Bronchial epithelial cell (primary cell): Measurements from ENCODE around the gene DSG4. TPM values are rescaled to one million over a fixed set of nuclear protein-coding genes. Genes with fewer than 3 reads are reported as not detected.

ENCODE experiments used
- DNase-seq: peaks from one replicate; pipeline ENCODE4 v3.0.0-alpha.2; 2010; ENCODE audit warnings: low read depth
- FAIRE-seq: peaks from 2 replicates; lab custom pipeline; 2011; peaks lifted over from hg19 to GRCh38; lab: Jason Lieb, UNC
- H3K27me3 ChIP-seq: 2 replicates; pipeline ENCODE4 v1.5.1; 2011; ENCODE audit warnings: low read length; ENCODE audit not compliant: control insufficient read depth, insufficient read depth
- H3K36me3 ChIP-seq: 2 replicates; pipeline ENCODE4 v1.5.1; 2011; ENCODE audit warnings: low read length; ENCODE audit not compliant: control insufficient read depth, insufficient read depth
- H3K4me3 ChIP-seq: 2 replicates; pipeline ENCODE4 v1.5.1; 2011; ENCODE audit warnings: mild to moderate bottlenecking, low read depth, low read length, control low read depth
- total RNA-seq: library from RNA; depleted of rRNA; stranded (reverse); fragments of >200 nt; gene quantifications from 2 replicates; pipeline ENCODE4 v1.2.1, GENCODE V29; 2014
- TF ChIP-seq, protein P1 (sequence below): IDR thresholded peaks from 2 replicates; pipeline ENCODE4 v1.5.1; 2011; ENCODE audit warnings: mild to moderate bottlenecking, moderate library complexity, low read length, control low read depth, inconsistent platforms; ENCODE audit not compliant: insufficient read depth, severe bottlenecking

Gene DSG4
- total RNA-seq, 1 donor from 2014 or later = not detected

DNA sequence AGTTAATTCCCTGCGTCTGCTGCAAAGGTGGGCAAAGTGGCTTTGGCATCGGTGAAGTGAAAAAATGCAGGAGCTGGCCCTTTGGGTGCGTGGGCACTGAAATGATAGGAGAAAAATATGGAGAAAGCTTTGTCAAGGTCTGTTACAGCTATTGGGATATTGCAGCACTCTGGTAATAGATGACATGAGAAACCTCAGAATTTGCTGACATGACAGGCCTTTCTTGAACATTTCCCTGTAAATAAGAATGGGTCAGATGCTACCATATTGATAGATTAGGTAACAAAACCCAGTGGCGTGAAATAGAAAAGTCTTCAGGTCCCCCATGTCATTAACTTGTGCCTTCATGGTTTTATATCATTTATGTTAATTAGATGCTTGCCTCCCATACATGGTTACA, 12.4 kb upstream of the DSG4 start:
- DNase-seq = no peak
- TF ChIP-seq, protein P1, sequence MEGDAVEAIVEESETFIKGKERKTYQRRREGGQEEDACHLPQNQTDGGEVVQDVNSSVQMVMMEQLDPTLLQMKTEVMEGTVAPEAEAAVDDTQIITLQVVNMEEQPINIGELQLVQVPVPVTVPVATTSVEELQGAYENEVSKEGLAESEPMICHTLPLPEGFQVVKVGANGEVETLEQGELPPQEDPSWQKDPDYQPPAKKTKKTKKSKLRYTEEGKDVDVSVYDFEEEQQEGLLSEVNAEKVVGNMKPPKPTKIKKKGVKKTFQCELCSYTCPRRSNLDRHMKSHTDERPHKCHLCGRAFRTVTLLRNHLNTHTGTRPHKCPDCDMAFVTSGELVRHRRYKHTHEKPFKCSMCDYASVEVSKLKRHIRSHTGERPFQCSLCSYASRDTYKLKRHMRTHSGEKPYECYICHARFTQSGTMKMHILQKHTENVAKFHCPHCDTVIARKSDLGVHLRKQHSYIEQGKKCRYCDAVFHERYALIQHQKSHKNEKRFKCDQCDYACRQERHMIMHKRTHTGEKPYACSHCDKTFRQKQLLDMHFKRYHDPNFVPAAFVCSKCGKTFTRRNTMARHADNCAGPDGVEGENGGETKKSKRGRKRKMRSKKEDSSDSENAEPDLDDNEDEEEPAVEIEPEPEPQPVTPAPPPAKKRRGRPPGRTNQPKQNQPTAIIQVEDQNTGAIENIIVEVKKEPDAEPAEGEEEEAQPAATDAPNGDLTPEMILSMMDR = no peak
- FAIRE-seq = no peak
- Histone ChIP-seq H3K27me3 (no peaks in the 10 kb centered on the region), H3K4me3 (no peak overlapping the region), H3K36me3 (no peaks in the 10 kb centered on the region)

DNA sequence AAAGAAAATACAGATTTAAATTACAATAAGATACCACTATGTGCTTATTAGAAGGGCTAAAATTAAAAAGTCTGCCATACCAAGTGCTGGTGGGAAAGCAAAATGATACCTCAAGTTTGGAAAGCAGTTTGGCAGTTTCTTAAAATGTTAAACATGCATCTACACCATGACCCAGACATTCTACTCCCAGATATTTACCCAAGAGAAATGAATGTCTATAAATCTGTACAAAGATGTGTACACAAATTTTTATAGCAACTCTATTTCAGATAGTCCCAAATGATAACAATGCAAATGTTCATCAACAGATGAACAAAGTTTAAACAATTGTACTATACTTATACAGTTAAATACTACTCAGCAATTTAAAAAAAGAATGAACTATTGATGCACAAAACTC, 7.1 kb upstream of the DSG4 start:
- no peak for FAIRE-seq
- TF ChIP-seq, protein P1 = no peak
- H3K36me3 ChIP-seq = no peaks in the 10 kb centered on the region
- DNase-seq = no peak
- H3K27me3 ChIP-seq = no peaks in the 10 kb centered on the region
- no peak overlapping the region for H3K4me3 ChIP-seq

DNA sequence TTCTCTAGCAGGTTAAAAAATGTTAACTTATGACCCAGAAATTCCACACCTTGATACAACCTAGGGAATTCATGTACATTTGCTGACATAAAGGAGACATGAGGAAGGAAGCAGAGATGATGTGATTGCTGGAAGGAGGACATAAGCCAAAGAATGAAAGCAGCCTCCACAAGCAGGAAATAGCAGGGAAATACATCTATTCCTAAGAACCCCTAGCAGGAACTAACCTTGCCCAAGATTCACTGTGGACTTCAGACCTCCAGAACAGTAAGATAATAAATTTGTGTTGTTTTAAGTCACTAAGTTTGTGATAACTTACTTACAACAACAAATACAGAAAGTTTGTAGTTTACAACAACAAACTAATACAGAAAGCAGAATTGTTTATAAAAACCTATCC, 4.6 kb upstream of the DSG4 start:
- TF ChIP-seq, protein P1 = no peak
- Histone ChIP-seq H3K4me3 (no peak overlapping the region), H3K27me3 (no peaks in the 10 kb centered on the region), H3K36me3 (no peaks in the 10 kb centered on the region)
- FAIRE-seq (no peak), DNase-seq (no peak)

DNA sequence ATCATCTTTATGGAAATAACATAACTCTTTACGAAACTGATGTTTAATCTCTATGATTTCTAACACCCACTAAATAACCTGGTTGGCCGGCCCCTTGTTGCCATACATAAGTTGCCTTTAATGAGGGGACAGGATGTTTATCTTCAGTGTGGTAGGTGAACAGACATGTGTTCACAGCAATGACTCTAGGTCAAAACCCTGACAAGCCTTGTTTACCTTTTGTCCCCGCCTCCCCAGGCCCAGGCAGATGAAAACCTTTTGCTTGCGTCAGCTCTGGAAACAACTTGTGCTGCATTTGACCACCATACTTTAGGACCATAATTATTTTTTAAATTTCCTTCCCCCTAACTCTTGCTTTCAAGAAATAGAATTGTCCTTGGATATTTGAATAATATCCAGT, 2.9 kb upstream of the DSG4 start:
- TF ChIP-seq, protein P1 = no peak
- H3K36me3 ChIP-seq = no peaks in the 10 kb centered on the region
- FAIRE-seq (no peak), DNase-seq (peak; percentile 28)
- no peak overlapping the region for H3K4me3 ChIP-seq
- no peaks in the 10 kb centered on the region for H3K27me3 ChIP-seq

DNA sequence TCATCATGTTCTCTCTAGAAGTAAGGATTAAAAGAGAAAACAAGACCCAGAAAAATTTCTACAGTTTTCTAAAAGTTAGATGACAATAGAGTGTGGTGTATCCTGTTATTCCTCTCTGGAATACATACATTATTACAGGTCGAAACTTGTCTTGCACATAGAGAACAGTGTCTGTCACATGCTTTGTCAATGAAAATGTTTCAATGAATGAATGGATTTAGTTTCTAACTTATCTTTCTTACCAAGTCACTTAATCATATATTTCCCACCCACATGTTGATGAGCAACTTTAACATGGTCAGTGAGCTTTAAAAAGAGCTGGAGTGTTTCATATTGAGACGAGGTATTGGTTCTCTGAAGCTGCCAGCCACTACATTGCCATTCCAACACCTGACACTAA, 4.3 kb downstream of the DSG4 start:
- TF ChIP-seq, protein P1 = no peak
- no peak overlapping the region for H3K4me3 ChIP-seq
- FAIRE-seq = no peak
- H3K36me3 ChIP-seq = no peaks in the 10 kb centered on the region
- no peaks in the 10 kb centered on the region for H3K27me3 ChIP-seq
- DNase-seq = peak; percentile 87

DNA sequence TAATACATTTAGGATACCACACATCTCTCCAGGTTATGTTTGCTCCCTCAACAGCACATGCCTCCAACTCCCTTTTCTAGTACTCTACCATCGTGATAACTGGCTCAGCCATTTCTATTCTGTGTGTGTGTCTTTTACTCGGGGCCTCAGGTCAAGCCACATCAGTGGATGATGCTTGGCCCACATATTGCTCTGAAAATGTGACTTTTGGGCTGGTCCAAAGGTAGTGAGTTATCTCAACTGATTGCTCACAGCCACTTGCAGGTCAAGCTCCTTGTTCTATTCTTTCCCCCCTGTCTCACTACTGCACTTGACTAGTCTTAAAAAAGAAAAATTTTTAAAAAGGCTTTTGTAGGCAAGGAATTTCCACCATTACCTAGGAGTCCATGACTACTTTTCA, 5.5 kb downstream of the DSG4 start:
- Histone ChIP-seq H3K36me3 (no peaks in the 10 kb centered on the region), H3K27me3 (no peaks in the 10 kb centered on the region), H3K4me3 (no peak overlapping the region)
- FAIRE-seq = no peak
- no peak for DNase-seq
- TF ChIP-seq, protein P1 = no peak
